Caco-2 (cell line): ENCODE results near the gene IL2RA. TPM values are rescaled to one million over a fixed set of nuclear protein-coding genes. Genes with fewer than 3 reads are reported as not detected.

Source experiments
- BruUV-seq: library from RNA; stranded (reverse); fragments of 400-500 nt; replicated peaks from 2 replicates; lab custom pipeline; 2021; lab: Mats Ljungman, UMichigan
- CTCF ChIA-PET: fragments of 300-600 bp; sonication (Branson Sonifier 250); formaldehyde crosslinking; loops from one replicate; lab custom pipeline; 2022; ENCODE audit warnings: antibody characterized with exemption; lab: Charles Lee
- POLR2A ChIA-PET: fragments of 300-600 bp; sonication (Branson Sonifier 250); formaldehyde crosslinking; loops from one replicate; lab custom pipeline; 2022; ENCODE audit warnings: antibody characterized with exemption; lab: Charles Lee
- DNase-seq, 2 experiments: peaks; one replicate each; pipeline versions ENCODE4 v3.0.0 to v3.0.0-alpha.2; 2020 to 2022
- H3K27me3 ChIP-seq: replicated peaks from 2 replicates; pipeline ENCODE4 v1.6.0; 2011; ENCODE audit warnings: low read length; ENCODE audit not compliant: control insufficient read depth, insufficient read depth
- H3K36me3 ChIP-seq: 2 replicates; pipeline ENCODE4 v1.5.1; 2011; ENCODE audit warnings: low read length; ENCODE audit not compliant: control insufficient read depth, insufficient read depth
- H3K4me1 ChIP-seq: fragments of 250-450 bp; sonication (Bioruptor Pico); 2 replicates; pipeline ENCODE4 v1.5.1; 2020; ENCODE audit warnings: mild to moderate bottlenecking
- H3K4me3 ChIP-seq: 2 replicates; pipeline ENCODE4 v1.5.1; 2011; ENCODE audit warnings: low read depth, mild to moderate bottlenecking, control low read depth, low read length
- H3K9me3 ChIP-seq: fragments of 250-450 bp; sonication (Bioruptor Pico); 2 replicates; pipeline ENCODE4 v1.5.1; 2020; ENCODE audit warnings: mild to moderate bottlenecking, moderate library complexity
- H3K27ac Mint-ChIP-seq: one replicate; pipeline ENCODE4 v1.8.0; 2022; ENCODE audit warnings: mixed read lengths; ENCODE audit not compliant: unreplicated experiment
- H3K27me3 Mint-ChIP-seq: one replicate; pipeline ENCODE4 v1.8.0; 2022; ENCODE audit warnings: mixed read lengths; ENCODE audit not compliant: insufficient read depth, unreplicated experiment
- H3K36me3 Mint-ChIP-seq: one replicate; pipeline ENCODE4 v1.8.0; 2022; ENCODE audit warnings: mild to moderate bottlenecking, mixed read lengths; ENCODE audit not compliant: insufficient read depth, unreplicated experiment
- H3K4me1 Mint-ChIP-seq: one replicate; pipeline ENCODE4 v1.8.0; 2022; ENCODE audit warnings: low read depth, mixed read lengths; ENCODE audit not compliant: unreplicated experiment
- H3K4me3 Mint-ChIP-seq: one replicate; pipeline ENCODE4 v1.8.0; 2022; ENCODE audit warnings: mild to moderate bottlenecking, moderate library complexity, mixed read lengths; ENCODE audit not compliant: unreplicated experiment
- H3K9me3 Mint-ChIP-seq: one replicate; pipeline ENCODE4 v1.8.0; 2022; ENCODE audit warnings: mixed read lengths; ENCODE audit not compliant: unreplicated experiment
- intact Hi-C: fragments of 100-400 bp; cut with micrococcal nuclease; formaldehyde crosslinking; loops from one replicate; pipeline ENCODE4 v1.10.0; 2022; ENCODE audit not compliant: unreplicated experiment
- total RNA-seq: library from RNA; stranded (reverse); gene quantifications from 2 replicates; pipeline ENCODE4 v1.2.3, GENCODE V29; 2022
- TF ChIP-seq, protein P1 (sequence below), 2 experiments: fragments of 200-600 bp in 1 of 2; IDR thresholded peaks; 1 replicate in 1 of 2; 2 replicates in 1 of 2; pipeline versions ENCODE4 v1.5.1 to v1.8.0; 2011 to 2022; ENCODE audit warnings: antibody characterized with exemption in 1 of 2, control low read depth in 1 of 2, inconsistent platforms in 1 of 2, low read depth in 1 of 2, low read length in 1 of 2, mild to moderate bottlenecking in 1 of 2, moderate library complexity in 1 of 2; ENCODE audit not compliant: insufficient read depth in 1 of 2, severe bottlenecking in 1 of 2, unreplicated experiment in 1 of 2

Gene IL2RA
- total RNA-seq, 1 experiment from 2014 or later: not detected

- H3K4me1 ChIP-seq: no peaks in the 10 kb centered on the region
- Mint-ChIP-seq H3K9me3 (no peaks in the 10 kb centered on the region), H3K4me1 (no peaks in the 10 kb centered on the region), H3K27me3 (peaks cover 25% of the 10 kb centered on the region), H3K4me3 (no peak overlapping the region), H3K36me3 (no peaks in the 10 kb centered on the region), H3K27ac (no peak overlapping the region)
- DNase-seq: no peak
- H3K27me3 ChIP-seq: peaks cover 1% of the 10 kb centered on the region; the same call in 1 of the 2 replicates
- TF ChIP-seq, protein P1, sequence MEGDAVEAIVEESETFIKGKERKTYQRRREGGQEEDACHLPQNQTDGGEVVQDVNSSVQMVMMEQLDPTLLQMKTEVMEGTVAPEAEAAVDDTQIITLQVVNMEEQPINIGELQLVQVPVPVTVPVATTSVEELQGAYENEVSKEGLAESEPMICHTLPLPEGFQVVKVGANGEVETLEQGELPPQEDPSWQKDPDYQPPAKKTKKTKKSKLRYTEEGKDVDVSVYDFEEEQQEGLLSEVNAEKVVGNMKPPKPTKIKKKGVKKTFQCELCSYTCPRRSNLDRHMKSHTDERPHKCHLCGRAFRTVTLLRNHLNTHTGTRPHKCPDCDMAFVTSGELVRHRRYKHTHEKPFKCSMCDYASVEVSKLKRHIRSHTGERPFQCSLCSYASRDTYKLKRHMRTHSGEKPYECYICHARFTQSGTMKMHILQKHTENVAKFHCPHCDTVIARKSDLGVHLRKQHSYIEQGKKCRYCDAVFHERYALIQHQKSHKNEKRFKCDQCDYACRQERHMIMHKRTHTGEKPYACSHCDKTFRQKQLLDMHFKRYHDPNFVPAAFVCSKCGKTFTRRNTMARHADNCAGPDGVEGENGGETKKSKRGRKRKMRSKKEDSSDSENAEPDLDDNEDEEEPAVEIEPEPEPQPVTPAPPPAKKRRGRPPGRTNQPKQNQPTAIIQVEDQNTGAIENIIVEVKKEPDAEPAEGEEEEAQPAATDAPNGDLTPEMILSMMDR (IDR thresholded peaks at IDR 0.05; ENCODE audit: insufficient read depth in 1 of 2, low read depth in 1 of 2, low read length in 1 of 2, severe bottlenecking in 1 of 2, unreplicated experiment in 1 of 2): no peak
- intact Hi-C loops: no loop called here
- POLR2A ChIA-PET: no interaction called here
- no peak overlapping the region for H3K4me3 ChIP-seq
- BruUV-seq: no TSS peak
- CTCF ChIA-PET: no interaction called here
- no peaks in the 10 kb centered on the region for H3K9me3 ChIP-seq
- H3K36me3 ChIP-seq: no peaks in the 10 kb centered on the region
Measured at GRCh38 chr10:6068422-6068821, 6.3 kb upstream of the IL2RA start.

DNA sequence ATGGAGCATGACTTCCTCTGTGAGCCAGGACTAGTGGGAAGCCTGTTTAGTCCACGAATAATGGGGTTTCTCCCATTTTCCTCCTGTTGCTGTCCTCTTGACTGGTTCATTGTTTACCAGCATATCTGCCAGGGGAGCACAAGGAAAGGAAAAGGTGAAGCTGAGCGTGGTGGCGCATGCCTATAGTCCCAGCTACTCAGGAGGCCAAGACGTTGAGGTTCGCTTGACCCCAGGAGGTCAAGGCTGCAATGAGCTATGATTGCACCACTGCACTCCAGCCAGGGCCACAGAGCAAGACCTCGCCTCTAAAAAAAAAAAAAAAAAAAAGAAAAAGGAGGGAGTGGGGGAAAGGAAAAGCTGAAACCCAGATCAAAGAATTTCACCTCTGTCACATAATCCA, 5.8 kb upstream of the IL2RA start:
- no TSS peak for BruUV-seq
- CTCF ChIA-PET: interaction anchor here (0.9 kb wide), 1 partner anchor 18 kb away, joined by 3 read pairs; no protein-coding TSS in a partner anchor
- POLR2A ChIA-PET: no interaction called here
- no peak for DNase-seq
- no peaks in the 10 kb centered on the region for H3K4me1 Mint-ChIP-seq
- H3K27me3 Mint-ChIP-seq: peaks cover 22% of the 10 kb centered on the region
- no peak overlapping the region for H3K4me3 ChIP-seq
- no peaks in the 10 kb centered on the region for H3K36me3 ChIP-seq
- H3K27me3 ChIP-seq: peaks cover 1% of the 10 kb centered on the region; the same call in 1 of the 2 replicates
- no peak overlapping the region for H3K4me3 Mint-ChIP-seq
- no peaks in the 10 kb centered on the region for H3K9me3 Mint-ChIP-seq
- TF ChIP-seq, protein P1 (IDR thresholded peaks at IDR 0.05; ENCODE audit: insufficient read depth in 1 of 2, low read depth in 1 of 2, low read length in 1 of 2, severe bottlenecking in 1 of 2, unreplicated experiment in 1 of 2): no peak
- no peaks in the 10 kb centered on the region for H3K36me3 Mint-ChIP-seq
- no peak overlapping the region for H3K27ac Mint-ChIP-seq
- intact Hi-C loops: no loop called here
- no peaks in the 10 kb centered on the region for H3K4me1 ChIP-seq
- no peaks in the 10 kb centered on the region for H3K9me3 ChIP-seq

DNA sequence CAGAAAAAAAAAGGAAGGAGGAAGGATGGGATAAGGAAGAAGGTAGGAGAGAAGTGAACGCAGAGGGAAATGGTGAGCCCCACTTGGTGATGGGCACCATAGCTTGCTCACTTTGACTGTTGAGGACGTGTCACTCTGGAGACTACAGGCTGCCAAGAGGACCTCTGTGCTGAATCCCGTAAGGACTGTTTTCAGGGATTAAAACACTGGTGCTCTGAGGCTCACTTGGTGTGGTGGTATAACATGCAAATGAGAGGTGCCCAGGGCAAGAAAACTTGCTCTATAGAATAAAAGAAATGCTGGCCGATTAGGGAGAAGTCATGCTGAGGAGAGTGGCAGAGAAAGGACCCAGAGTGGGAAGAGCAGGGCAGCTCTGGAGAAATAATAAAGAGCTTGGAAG, 5.3 kb upstream of the IL2RA start:
- H3K4me3 ChIP-seq: no peak overlapping the region
- Mint-ChIP-seq H3K4me1 (no peaks in the 10 kb centered on the region), H3K36me3 (no peaks in the 10 kb centered on the region), H3K27me3 (peaks cover 22% of the 10 kb centered on the region), H3K27ac (no peak overlapping the region), H3K9me3 (no peaks in the 10 kb centered on the region), H3K4me3 (no peak overlapping the region)
- intact Hi-C loops: no loop called here
- TF ChIP-seq, protein P1 (IDR thresholded peaks at IDR 0.05; ENCODE audit: insufficient read depth in 1 of 2, low read depth in 1 of 2, low read length in 1 of 2, severe bottlenecking in 1 of 2, unreplicated experiment in 1 of 2): no peak
- H3K9me3 ChIP-seq: no peaks in the 10 kb centered on the region
- POLR2A ChIA-PET: no interaction called here
- CTCF ChIA-PET: interaction anchor here (0.9 kb wide), 1 partner anchor 19 kb away, joined by 3 read pairs; no protein-coding TSS in a partner anchor
- H3K27me3 ChIP-seq: peaks cover 1% of the 10 kb centered on the region; the same call in 1 of the 2 replicates
- DNase-seq: no peak
- H3K36me3 ChIP-seq: no peaks in the 10 kb centered on the region
- H3K4me1 ChIP-seq: no peaks in the 10 kb centered on the region
- BruUV-seq: no TSS peak
